Measurements from ENCODE around the gene TEX35.

DNA sequence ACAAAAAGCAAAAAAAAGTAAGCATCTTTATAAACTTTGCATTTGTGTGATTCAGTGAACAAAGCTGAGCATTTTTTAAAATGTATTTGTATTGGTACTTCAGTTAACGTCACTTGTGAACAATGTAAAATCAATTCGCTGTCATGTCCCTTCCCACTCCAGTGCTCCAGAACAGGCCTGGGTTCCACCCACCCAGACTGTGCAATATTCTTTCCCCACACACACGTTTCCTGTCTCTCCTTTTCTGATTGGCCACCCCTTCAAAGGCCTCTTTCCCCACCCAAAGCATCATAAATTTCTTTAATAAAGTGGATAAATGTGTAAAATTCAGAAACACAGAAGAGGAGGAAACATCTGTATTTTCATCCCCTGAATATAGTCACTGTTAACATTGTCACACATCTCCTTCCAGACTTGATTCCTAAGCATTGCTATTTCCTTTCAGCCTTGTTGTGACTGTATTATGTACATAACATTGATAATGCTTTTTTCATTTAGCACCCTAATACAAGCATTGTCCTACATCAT lies 28.1 kb upstream of the TEX35 start:
- TF ChIP-seq POLR2AphosphoS5 (IDR thresholded peaks at IDR 0.05; ENCODE audit: low read depth, low read length) (no peak), POLR2A (IDR thresholded peaks at IDR 0.05; ENCODE audit: low read depth, low read length) (no peak)

All from GM12891 (cell line).